HepG2 (cell line): ENCODE data around the gene CLEC20A.

Experiments
- CTCF ChIP-seq: sonication (generic); formaldehyde crosslinking; IDR thresholded peaks from 2 replicates; pipeline ENCODE4 v1.5.0; 2020; ENCODE audit warnings: mild to moderate bottlenecking, missing genetic modification reagents, moderate library complexity
- E2F5 ChIP-seq: sonication (generic); formaldehyde crosslinking; conservative IDR thresholded peaks from 2 replicates; pipeline ENCODE4 v1.4.0; 2020; ENCODE audit warnings: missing genetic modification reagents
- MAFF ChIP-seq: IDR thresholded peaks from 2 replicates; pipeline ENCODE4 v1.6.1; 2011; ENCODE audit warnings: low read depth, low read length, improper control_type of control experiment
- MXD4 ChIP-seq: IDR thresholded peaks from 2 replicates; pipeline ENCODE4 v1.6.1; 2016; ENCODE audit warnings: mild to moderate bottlenecking, missing biosample characterization, missing genetic modification reagents
- POLR2A ChIP-seq, 2 experiments: IDR thresholded peaks; 2 replicates each; pipeline ENCODE4 v1.6.1; 2011; ENCODE audit warnings: low read depth in 2 of 2, low read length in 2 of 2, mild to moderate bottlenecking in 1 of 2, moderate library complexity in 1 of 2; ENCODE audit not compliant: insufficient read depth in 1 of 2
- REST ChIP-seq, 2 experiments: IDR thresholded peaks; 2 replicates each; pipeline ENCODE4 v1.6.1; 2011 to 2012; ENCODE audit warnings: low read length in 2 of 2, borderline replicate concordance in 1 of 2, low read depth in 1 of 2, mild to moderate bottlenecking in 1 of 2, moderate library complexity in 1 of 2
- RXRB ChIP-seq: IDR thresholded peaks from 2 replicates; pipeline ENCODE4 v1.6.1; 2016; ENCODE audit warnings: borderline replicate concordance, missing genetic modification reagents, missing compliant biosample characterization
- SRSF1 ChIP-seq: fragments of 200-400 bp; formaldehyde crosslinking; optimal IDR thresholded peaks from 2 replicates; pipeline ENCODE3; 2017; ENCODE audit warnings: mild to moderate bottlenecking, low read depth, low read length, moderate library complexity
- TAF1 ChIP-seq: sonication (generic); formaldehyde crosslinking; IDR thresholded peaks from 2 replicates; pipeline ENCODE4 v1.4.0; 2020; ENCODE audit warnings: missing genetic modification reagents
- ZNF274 ChIP-seq: sonication (generic); formaldehyde crosslinking; IDR thresholded peaks from 2 replicates; pipeline ENCODE4 v1.5.1; 2020; ENCODE audit warnings: mild to moderate bottlenecking, missing genetic modification reagents
- ZNF704 ChIP-seq: sonication (generic); formaldehyde crosslinking; IDR thresholded peaks from 2 replicates; pipeline ENCODE4 v1.8.1; 2023; ENCODE audit warnings: mild to moderate bottlenecking, inconsistent platforms, moderate library complexity, missing genetic modification reagents, borderline replicate concordance

- TF ChIP-seq MXD4 (CRISPR knock-in tag) = no peak
- TF ChIP-seq REST (IDR thresholded peaks at IDR 0.05; ENCODE audit: borderline replicate concordance in 1 of 2, low read depth in 1 of 2, low read length in 2 of 2) = no peak
- no peak for TF ChIP-seq POLR2A (IDR thresholded peaks at IDR 0.05; ENCODE audit: insufficient read depth in 1 of 2, low read depth in 2 of 2, low read length in 2 of 2)
- no peak for TF ChIP-seq MAFF
- no peak for TF ChIP-seq TAF1 (CRISPR knock-in tag)
- TF ChIP-seq SRSF1 = no peak
- no peak for TF ChIP-seq E2F5 (CRISPR knock-in tag)
- TF ChIP-seq RXRB = no peak
- TF ChIP-seq ZNF274 = no peak
- TF ChIP-seq CTCF = no peak
- no peak for TF ChIP-seq ZNF704
Observed at GRCh38 chr1:178458203-178458602, 38.6 kb downstream of the CLEC20A start.
